Liver (tissue), 3 donors: ENCODE data around the gene ZNF600.

Source experiments
- ATF3 ChIP-seq: IDR thresholded peaks from 2 replicates; pipeline ENCODE4 v1.6.1; 2016; ENCODE audit warnings: antibody characterized with exemption
- CTCF ChIP-seq: fragments of 150-350 bp; IDR thresholded peaks from 2 replicates; pipeline ENCODE4 v1.5.1; 2017; ENCODE audit warnings: improper control_type of control experiment, low read depth, low read length; ENCODE audit not compliant: missing input control
- EGR1 ChIP-seq, 2 donors: IDR thresholded peaks; 2 replicates each; pipeline ENCODE4 v1.6.1; 2016 to 2018; ENCODE audit warnings: antibody characterized with exemption in 2 of 2, low read depth in 2 of 2
- GABPA ChIP-seq, 2 donors: IDR thresholded peaks in 1 of 2; conservative IDR thresholded peaks in 1 of 2; 2 replicates each; pipeline ENCODE4 v1.6.1; 2016; ENCODE audit warnings: antibody characterized with exemption in 2 of 2, mild to moderate bottlenecking in 1 of 2, moderate library complexity in 1 of 2
- MAX ChIP-seq: IDR thresholded peaks from 2 replicates; pipeline ENCODE4 v1.6.1; 2016; ENCODE audit warnings: antibody characterized with exemption
- REST ChIP-seq: IDR thresholded peaks from 2 replicates; pipeline ENCODE4 v1.6.1; 2016; ENCODE audit warnings: antibody characterized with exemption, mild to moderate bottlenecking
- RXRA ChIP-seq, 2 donors: IDR thresholded peaks; 2 replicates each; pipeline ENCODE4 v1.6.1; 2017 to 2018; ENCODE audit warnings: antibody characterized with exemption in 2 of 2, mild to moderate bottlenecking in 1 of 2
- SP1 ChIP-seq: IDR thresholded peaks from 2 replicates; pipeline ENCODE4 v1.6.1; 2018; ENCODE audit warnings: antibody characterized with exemption, mild to moderate bottlenecking
- YY1 ChIP-seq: IDR thresholded peaks from 2 replicates; pipeline ENCODE4 v1.6.1; 2016; ENCODE audit warnings: antibody characterized with exemption, mild to moderate bottlenecking
- ZBTB33 ChIP-seq: IDR thresholded peaks from 2 replicates; pipeline ENCODE4 v1.6.1; 2016; ENCODE audit warnings: antibody characterized with exemption
- donor health status: healthy.
- donor health status: healthy.

GRCh38 chr19:52749780-52750179 is 36.8 kb downstream of the ZNF600 start:
- no peak for TF ChIP-seq EGR1 (IDR thresholded peaks at IDR 0.05; ENCODE audit: low read depth in 2 of 2)
- no peak for TF ChIP-seq CTCF
- no peak for TF ChIP-seq RXRA (IDR thresholded peaks at IDR 0.05)
- no peak for TF ChIP-seq GABPA (IDR thresholded peaks at IDR 0.05 in 1 of 2, conservative IDR thresholded peaks at IDR 0.05 in 1 of 2)
- TF ChIP-seq YY1: no peak
- TF ChIP-seq SP1: no peak
- TF ChIP-seq ZBTB33: no peak
- TF ChIP-seq ATF3: no peak
- TF ChIP-seq REST: no peak
- no peak for TF ChIP-seq MAX
